ENCODE results near the gene PHACTR1.

DNA sequence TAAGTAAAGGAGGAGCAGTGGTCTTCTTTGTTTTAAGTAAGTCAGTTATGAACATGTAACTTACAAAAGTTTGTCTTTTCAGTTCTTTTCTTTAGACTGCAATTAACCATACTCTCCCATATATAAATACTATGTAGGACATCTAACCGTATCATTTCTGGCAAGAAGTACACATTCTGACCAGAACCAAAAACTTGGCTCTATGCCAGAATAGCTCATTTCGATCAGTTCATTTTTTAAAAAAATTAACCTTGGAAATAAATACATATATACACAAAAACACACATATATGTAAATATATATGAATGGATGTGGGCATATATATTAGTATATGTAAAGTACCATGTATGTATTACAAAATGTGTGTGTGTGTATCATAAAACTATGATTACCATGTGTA is 145.0 kb downstream of the PHACTR1 start:
- TF ChIP-seq, protein P1, sequence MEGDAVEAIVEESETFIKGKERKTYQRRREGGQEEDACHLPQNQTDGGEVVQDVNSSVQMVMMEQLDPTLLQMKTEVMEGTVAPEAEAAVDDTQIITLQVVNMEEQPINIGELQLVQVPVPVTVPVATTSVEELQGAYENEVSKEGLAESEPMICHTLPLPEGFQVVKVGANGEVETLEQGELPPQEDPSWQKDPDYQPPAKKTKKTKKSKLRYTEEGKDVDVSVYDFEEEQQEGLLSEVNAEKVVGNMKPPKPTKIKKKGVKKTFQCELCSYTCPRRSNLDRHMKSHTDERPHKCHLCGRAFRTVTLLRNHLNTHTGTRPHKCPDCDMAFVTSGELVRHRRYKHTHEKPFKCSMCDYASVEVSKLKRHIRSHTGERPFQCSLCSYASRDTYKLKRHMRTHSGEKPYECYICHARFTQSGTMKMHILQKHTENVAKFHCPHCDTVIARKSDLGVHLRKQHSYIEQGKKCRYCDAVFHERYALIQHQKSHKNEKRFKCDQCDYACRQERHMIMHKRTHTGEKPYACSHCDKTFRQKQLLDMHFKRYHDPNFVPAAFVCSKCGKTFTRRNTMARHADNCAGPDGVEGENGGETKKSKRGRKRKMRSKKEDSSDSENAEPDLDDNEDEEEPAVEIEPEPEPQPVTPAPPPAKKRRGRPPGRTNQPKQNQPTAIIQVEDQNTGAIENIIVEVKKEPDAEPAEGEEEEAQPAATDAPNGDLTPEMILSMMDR (conservative IDR thresholded peaks at IDR 0.05; ENCODE audit: low read depth, low read length), result no peak
- no peak for TF ChIP-seq EZH2 (IDR thresholded peaks at IDR 0.05; ENCODE audit: borderline replicate concordance, low read depth, low read length, poor library complexity, severe bottlenecking)
